HL-60 (cell line): Measurements from ENCODE around the gene GOLIM4.

Experiments used
- CTCF ChIP-seq: IDR thresholded peaks from one replicate; pipeline ENCODE4 v1.5.1; 2011; ENCODE audit warnings: low read length, control low read depth, inconsistent platforms; ENCODE audit not compliant: insufficient read depth
- POLR2AphosphoS5 ChIP-seq: IDR thresholded peaks from 2 replicates; pipeline ENCODE4 v1.6.1; 2012; ENCODE audit warnings: low read depth
- REST ChIP-seq: IDR thresholded peaks from 2 replicates; pipeline ENCODE4 v1.6.1; 2012; ENCODE audit warnings: low read depth; ENCODE audit not compliant: insufficient replicate concordance
- SPI1 ChIP-seq: IDR thresholded peaks from 2 replicates; pipeline ENCODE4 v1.6.1; 2012; ENCODE audit warnings: low read depth, mild to moderate bottlenecking, borderline replicate concordance

- TF ChIP-seq POLR2AphosphoS5 (no peak), REST (no peak), CTCF (no peak), SPI1 (no peak)
Measured at GRCh38 chr3:168071591-168072322, 24.0 kb downstream of the GOLIM4 start.
